Duodenal mucosa (tissue), 2 donors: ENCODE measurements around the gene AOAH.

Experiments
- H3K27ac ChIP-seq: one replicate; pipeline ENCODE4 v1.7.0; 2013; ENCODE audit warnings: low read depth, low read length
- H3K27me3 ChIP-seq, 2 donors: one replicate each; pipeline ENCODE4 v1.7.0; 2013; ENCODE audit warnings: low read length in 2 of 2, control low read depth in 1 of 2; ENCODE audit not compliant: insufficient read depth in 2 of 2, control insufficient read depth in 1 of 2
- H3K36me3 ChIP-seq, 2 donors: one replicate each; pipeline ENCODE4 v1.7.0; 2013; ENCODE audit warnings: low read length in 2 of 2, control low read depth in 1 of 2; ENCODE audit not compliant: insufficient read depth in 2 of 2, control insufficient read depth in 1 of 2
- H3K4me1 ChIP-seq, 2 donors: one replicate each; pipeline ENCODE4 v1.7.0; 2013; ENCODE audit warnings: low read length in 2 of 2, control low read depth in 1 of 2; ENCODE audit not compliant: insufficient read depth in 2 of 2, control insufficient read depth in 1 of 2
- H3K4me3 ChIP-seq, 2 donors: one replicate each; pipeline ENCODE4 v1.7.0; 2013; ENCODE audit warnings: low read length in 2 of 2, low read depth in 1 of 2
- H3K9ac ChIP-seq, 2 donors: one replicate each; pipeline ENCODE4 v1.7.0; 2013; ENCODE audit warnings: low read length in 2 of 2, low read depth in 1 of 2
- H3K9me3 ChIP-seq, 2 donors: one replicate each; pipeline ENCODE4 v1.7.0; 2013; ENCODE audit warnings: low read length in 2 of 2, control low read depth in 1 of 2; ENCODE audit not compliant: control insufficient read depth in 1 of 2

The AOAH gene

DNA sequence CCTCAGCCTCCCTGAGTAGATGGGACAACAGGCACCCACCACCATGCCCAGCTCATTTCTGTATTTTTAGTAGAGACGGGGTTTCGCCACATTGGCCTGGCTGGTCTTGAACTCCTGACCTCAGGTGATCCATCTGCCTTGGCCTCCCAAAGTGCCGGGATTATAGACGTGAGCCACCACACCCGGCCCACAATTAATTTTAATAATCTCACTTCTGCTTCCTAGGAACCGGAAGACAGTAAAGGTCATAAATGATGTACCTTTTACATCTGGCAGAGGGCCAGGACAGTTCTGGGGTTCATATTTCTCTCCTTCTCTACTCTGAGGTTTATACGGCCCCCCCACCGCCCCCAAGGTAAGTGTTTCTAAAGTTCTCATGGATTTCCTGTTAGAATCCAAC lies 31.2 kb upstream of the AOAH start:
- Histone ChIP-seq H3K4me1 (no peaks in the 10 kb centered on the region), H3K4me3 (no peak overlapping the region), H3K27ac (no peak overlapping the region), H3K27me3 (no peaks in the 10 kb centered on the region), H3K9ac (no peak overlapping the region), H3K9me3 (no peaks in the 10 kb centered on the region), H3K36me3 (no peaks in the 10 kb centered on the region)

DNA sequence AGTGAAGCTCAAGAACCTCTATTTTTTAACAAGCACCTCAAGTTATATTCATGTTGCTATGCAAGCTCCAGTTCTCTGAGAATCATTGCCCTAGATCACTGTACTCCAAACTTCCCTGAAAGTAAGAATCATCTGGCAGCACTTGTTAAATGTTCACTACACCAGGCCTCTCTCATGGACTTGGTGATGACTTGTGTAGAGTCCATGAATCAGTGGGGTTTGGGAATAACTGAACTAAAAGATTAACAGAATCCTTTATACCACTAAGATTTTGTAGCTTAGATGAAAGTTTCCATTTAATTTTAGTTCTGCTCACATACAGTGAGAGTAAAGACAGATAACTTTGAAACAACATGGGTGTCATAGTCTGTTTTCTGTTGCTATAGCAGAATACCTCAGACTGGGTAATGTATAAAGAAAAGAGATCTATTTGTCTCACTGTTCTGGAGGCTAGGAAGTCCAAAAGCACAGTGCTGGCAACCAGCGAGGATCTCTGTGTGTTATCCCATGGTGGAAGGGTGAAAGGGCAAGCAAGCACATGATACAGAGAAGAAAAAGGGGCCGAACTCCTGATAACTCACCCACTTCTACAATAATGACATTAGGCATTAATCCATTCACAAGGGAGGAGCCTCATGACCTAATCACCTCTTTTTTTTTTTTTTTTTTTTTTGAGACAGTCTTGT lies 27.9 kb upstream of the AOAH start:
- no peaks in the 10 kb centered on the region for H3K27me3 ChIP-seq
- no peaks in the 10 kb centered on the region for H3K36me3 ChIP-seq
- no peak overlapping the region for H3K4me3 ChIP-seq
- H3K9ac ChIP-seq: no peak overlapping the region
- H3K4me1 ChIP-seq: no peaks in the 10 kb centered on the region
- H3K27ac ChIP-seq: no peak overlapping the region
- no peaks in the 10 kb centered on the region for H3K9me3 ChIP-seq

DNA sequence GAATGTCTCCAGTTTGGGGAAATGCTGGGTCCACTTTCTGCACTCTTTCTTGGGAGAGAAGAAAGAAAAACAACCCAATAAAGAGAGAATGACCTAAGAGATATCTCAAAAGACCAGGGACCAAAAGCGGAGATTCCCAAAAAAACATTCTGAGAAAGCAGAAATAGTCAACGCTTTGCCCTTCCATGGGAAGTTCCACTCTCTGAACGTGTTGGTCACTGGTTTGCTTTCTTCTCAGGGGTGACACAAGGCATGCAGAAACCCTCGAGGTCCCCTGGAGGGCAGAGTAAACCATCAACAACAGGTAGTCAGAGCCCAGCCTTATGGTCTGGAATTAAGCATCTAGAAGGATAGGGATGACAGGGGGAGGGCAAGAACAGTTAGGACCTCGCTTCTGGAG lies 26.2 kb upstream of the AOAH start:
- H3K27ac ChIP-seq: no peak overlapping the region
- H3K9ac ChIP-seq: no peak overlapping the region
- no peaks in the 10 kb centered on the region for H3K27me3 ChIP-seq
- no peaks in the 10 kb centered on the region for H3K36me3 ChIP-seq
- H3K4me1 ChIP-seq: no peaks in the 10 kb centered on the region
- no peak overlapping the region for H3K4me3 ChIP-seq
- H3K9me3 ChIP-seq: no peaks in the 10 kb centered on the region

DNA sequence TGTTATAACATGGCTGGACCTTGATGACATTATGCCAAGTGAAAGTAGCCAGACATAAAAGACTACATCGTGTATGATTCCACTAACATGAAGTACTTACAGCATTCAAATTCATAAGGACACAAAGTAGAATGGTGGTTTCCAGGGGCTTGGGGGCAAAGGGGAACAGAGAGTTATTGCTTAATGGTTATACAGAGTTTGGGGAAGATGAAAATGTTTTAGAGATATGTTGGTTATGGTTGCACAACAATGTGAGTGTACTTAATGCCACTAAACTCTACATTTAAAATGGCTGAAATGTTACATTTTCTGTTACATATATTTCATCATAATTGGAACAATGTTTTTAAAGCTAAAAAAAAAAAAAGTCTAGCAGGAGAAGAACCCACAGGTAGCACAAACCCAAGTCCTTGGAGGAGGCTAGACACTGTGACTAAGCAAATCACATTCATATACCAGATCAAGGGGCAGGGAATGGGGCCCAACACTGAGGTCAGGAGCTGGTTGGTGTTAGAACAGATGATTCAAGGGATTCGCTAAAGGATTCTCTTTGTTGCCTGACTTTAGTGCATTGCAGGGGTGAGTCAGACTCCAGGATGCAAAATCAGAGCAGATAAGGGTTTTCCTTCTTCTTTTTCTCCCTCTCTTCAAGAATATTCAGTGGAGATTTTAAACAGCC lies 25.1 kb upstream of the AOAH start:
- no peaks in the 10 kb centered on the region for H3K9me3 ChIP-seq
- no peaks in the 10 kb centered on the region for H3K4me1 ChIP-seq
- no peak overlapping the region for H3K9ac ChIP-seq
- no peak overlapping the region for H3K4me3 ChIP-seq
- H3K27ac ChIP-seq: no peak overlapping the region
- H3K27me3 ChIP-seq: no peaks in the 10 kb centered on the region
- H3K36me3 ChIP-seq: no peaks in the 10 kb centered on the region

DNA sequence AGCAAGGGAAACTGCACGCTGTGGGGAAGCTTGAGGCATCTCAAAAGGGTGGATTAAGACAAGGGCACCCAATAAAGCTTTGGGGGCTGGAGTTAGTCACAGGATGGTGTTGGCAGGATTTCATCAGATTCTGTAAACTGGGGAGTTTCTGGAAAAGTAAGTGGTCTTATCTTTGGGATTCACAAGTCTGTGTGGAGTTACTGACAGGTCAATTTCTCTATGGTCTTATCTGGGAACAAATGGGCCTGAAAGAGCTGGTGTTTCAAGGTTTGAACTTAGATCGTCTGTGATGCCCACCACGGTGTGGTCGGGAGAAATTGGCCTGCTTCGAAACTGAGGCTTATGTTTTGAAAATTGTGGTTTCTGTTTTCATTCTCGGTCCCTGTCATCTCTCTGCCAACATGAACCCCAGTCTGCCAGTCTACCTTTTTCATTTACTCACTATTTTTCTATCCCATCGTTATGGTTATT lies 23.8 kb upstream of the AOAH start:
- Histone ChIP-seq H3K4me3 (no peak overlapping the region), H3K27me3 (no peaks in the 10 kb centered on the region), H3K27ac (no peak overlapping the region), H3K9me3 (no peaks in the 10 kb centered on the region), H3K36me3 (no peaks in the 10 kb centered on the region), H3K9ac (no peak overlapping the region), H3K4me1 (no peaks in the 10 kb centered on the region)

DNA sequence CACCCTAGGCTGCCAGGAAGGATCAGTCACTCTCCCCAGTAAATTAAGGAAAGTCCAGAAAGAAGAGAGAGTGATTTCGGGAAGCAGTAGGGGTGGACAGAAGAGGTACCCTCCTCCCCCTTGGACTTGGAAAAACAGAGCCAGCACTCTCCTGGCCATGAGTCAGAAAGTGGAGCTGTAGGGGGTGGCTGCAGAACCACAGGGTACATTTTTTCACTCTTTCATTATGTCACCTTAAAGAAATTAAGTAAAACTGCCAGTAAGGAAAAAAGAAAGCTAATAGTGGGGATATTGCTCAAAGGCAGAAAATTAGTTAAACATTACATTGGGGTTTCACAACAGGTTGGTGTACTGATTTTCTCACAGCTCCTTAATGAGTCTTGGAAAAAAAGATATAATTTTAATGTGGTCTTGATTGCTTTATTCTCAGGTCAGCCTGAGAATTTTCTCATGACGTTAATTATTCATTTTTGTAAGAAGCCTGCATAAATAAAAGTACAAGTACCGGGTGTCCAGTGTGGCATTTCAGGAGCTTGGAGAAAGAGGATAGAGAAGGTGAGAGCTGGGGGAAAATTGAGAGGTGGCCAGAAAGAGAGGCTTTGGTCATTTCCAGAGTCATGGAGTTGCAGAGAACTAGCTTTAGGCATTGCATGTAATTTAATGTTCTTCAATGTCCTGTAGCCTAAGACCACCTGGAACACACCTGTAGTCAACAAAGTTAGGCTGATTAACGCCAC lies 23.2 kb upstream of the AOAH start:
- Histone ChIP-seq H3K9me3 (no peaks in the 10 kb centered on the region), H3K36me3 (no peaks in the 10 kb centered on the region), H3K4me3 (no peak overlapping the region), H3K27me3 (no peaks in the 10 kb centered on the region), H3K4me1 (no peaks in the 10 kb centered on the region), H3K27ac (no peak overlapping the region), H3K9ac (no peak overlapping the region)

DNA sequence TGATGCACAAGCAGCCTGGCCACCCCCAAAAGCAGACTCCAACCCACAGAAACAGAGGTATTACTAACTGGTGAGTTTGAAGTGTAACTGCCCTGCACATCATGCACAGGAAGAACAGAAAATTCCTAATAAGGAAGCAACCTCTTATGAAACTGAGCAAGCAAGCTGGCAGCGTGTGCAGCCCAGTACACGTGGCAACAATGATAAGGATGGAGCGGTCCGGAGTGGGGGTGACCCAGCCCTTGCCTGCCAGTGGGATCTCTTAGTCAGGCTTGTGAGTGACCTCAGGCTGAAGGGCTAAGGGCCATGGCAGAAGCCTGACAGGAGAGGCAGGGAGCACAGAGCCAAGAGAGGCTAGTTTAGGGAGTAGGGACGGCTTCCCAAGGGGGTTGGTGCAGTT lies 22.1 kb upstream of the AOAH start:
- Histone ChIP-seq H3K4me3 (no peak overlapping the region), H3K27ac (no peak overlapping the region), H3K36me3 (no peaks in the 10 kb centered on the region), H3K27me3 (no peaks in the 10 kb centered on the region), H3K9ac (no peak overlapping the region), H3K9me3 (no peaks in the 10 kb centered on the region), H3K4me1 (no peaks in the 10 kb centered on the region)

DNA sequence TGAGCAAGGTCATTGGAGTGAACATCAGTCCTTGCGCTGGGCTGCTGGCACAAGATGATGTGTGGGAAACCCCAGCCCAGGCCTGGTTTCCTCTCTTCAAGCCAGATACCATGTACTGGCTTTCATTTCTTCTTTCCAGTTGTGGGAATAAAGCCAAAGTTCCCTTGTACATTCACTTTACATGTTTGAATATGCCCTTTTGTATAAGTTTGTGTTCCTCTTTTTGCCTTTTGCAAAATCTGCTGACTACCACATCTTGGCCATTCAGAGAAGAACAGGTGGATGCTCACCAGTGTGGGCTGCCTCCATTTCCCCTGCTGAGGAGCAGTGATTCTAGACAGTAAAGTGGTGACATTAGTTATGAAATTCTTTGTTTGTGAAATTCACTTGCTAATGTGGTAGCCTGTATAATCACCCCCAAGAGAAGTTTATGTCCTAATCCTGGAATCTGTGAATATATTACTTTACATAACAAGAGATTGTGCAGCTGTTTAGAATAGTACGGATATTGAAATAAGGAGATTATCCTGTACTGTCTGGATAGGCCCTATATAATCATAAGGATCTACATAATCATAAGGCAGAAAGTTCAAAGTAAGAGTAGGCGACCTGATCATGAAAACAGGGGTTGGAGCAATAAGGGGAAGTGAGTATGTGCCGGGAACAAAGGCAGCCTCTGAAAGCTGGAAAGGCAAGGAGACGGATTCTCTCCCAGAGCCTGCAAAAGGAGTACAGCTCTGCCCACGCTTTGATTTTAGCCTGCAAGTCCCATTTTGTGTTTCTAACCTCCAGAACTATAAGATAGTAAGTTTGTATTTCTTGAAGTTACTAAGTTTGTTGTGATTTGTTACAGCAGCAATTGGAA lies 18.8 kb upstream of the AOAH start:
- H3K9ac ChIP-seq: no peak overlapping the region
- no peak overlapping the region for H3K27ac ChIP-seq
- H3K4me3 ChIP-seq: no peak overlapping the region
- H3K27me3 ChIP-seq: no peaks in the 10 kb centered on the region
- H3K36me3 ChIP-seq: no peaks in the 10 kb centered on the region
- H3K9me3 ChIP-seq: no peaks in the 10 kb centered on the region
- peaks cover 0 to 5% of the 10 kb centered on the region in 2 donors for H3K4me1 ChIP-seq

DNA sequence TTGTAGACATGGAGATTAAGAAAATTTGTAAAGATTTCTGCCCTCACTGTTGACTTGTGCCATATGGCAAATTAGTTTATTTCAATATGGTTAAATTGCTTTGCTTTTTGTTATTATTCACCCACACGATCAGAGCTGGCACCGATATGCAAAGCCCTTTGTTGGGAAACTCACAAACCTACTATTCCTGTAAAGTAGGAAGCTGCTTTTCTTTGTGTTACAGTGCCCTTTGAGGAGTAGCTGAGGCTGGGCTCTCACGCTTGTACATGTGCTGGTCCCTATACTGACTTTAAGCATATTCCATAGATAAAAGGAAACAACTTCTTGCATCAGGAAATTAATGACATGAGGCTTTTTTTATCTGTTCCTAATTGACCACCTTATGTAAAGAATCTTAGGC lies 17.6 kb upstream of the AOAH start:
- no peak overlapping the region for H3K27ac ChIP-seq
- H3K4me1 ChIP-seq: peaks cover 3 to 5% of the 10 kb centered on the region in 2 donors
- no peaks in the 10 kb centered on the region for H3K9me3 ChIP-seq
- no peak overlapping the region for H3K9ac ChIP-seq
- no peaks in the 10 kb centered on the region for H3K36me3 ChIP-seq
- no peak overlapping the region for H3K4me3 ChIP-seq
- H3K27me3 ChIP-seq: no peaks in the 10 kb centered on the region
